ENCODE data around the gene RPL36AL.
"Not testable (repeated sequence)": the region's sequence is repeated elsewhere in the genome, so short reads cannot be mapped to it uniquely, and the experiment has no call there.

The RPL36AL gene

GRCh38 chr14:49617852-49618519 lies 2.4 kb downstream of the RPL36AL start:
- DNase-seq = no peak

- no peak for DNase-seq
These were observed 4.7 kb downstream of the RPL36AL start for GRCh38 chr14:49615776-49616175.

GRCh38 chr14:49614196-49614595 lies 6.2 kb downstream of the RPL36AL start:
- no peak for DNase-seq

- no peak for DNase-seq
These were observed 7.8 kb downstream of the RPL36AL start for GRCh38 chr14:49612671-49613070.

- DNase-seq = no peak
These were observed 8.2 kb downstream of the RPL36AL start for GRCh38 chr14:49612251-49612650.

- DNase-seq = no peak
These were observed 12.8 kb downstream of the RPL36AL start for GRCh38 chr14:49607583-49607982.

GRCh38 chr14:49598485-49599300 lies 21.7 kb downstream of the RPL36AL start, which contains the start of gene LRR1:
LRR1 (plus strand) TSS chr14:49598940; CDS start chr14:49599021, 81 bp downstream.
- peak; percentile 64 for DNase-seq

GRCh38 chr14:49598189-49598484 lies 22.3 kb downstream of the RPL36AL start:
- no peak for DNase-seq

GRCh38 chr14:49594347-49595091 lies 25.9 kb downstream of the RPL36AL start:
- DNase-seq = no peak

GRCh38 chr14:49593016-49593415 lies 27.4 kb downstream of the RPL36AL start:
- no peak for DNase-seq

GRCh38 chr14:49589387-49589786 lies 31.0 kb downstream of the RPL36AL start:
- DNase-seq = no peak

GRCh38 chr14:49586673-49587460 lies 33.6 kb downstream of the RPL36AL start:
- DNase-seq = no peak

- DNase-seq = peak; percentile 97
These were observed 34.4 kb downstream of the RPL36AL start, which contains the start of gene RPS29 for GRCh38 chr14:49585803-49586672. RPS29 (minus strand) TSS chr14:49586380; CDS start chr14:49586346, 34 bp downstream.

- DNase-seq = not testable (repeated sequence)
These were observed 35.3 kb downstream of the RPL36AL start for GRCh38 chr14:49584981-49585640.

GRCh38 chr14:49584058-49584457 lies 36.4 kb downstream of the RPL36AL start:
- no peak for DNase-seq

- no peak for DNase-seq
These were observed 36.8 kb downstream of the RPL36AL start for GRCh38 chr14:49583629-49584028.

GRCh38 chr14:49582113-49582977 lies 38.1 kb downstream of the RPL36AL start:
- no peak for DNase-seq

GRCh38 chr14:49581209-49582112 lies 39.0 kb downstream of the RPL36AL start:
- no peak for DNase-seq

- no peak for DNase-seq
These were observed 40.6 kb downstream of the RPL36AL start for GRCh38 chr14:49579841-49580240.
